ENCODE measurements around the gene P3H4.

P3H4 gene

DNA sequence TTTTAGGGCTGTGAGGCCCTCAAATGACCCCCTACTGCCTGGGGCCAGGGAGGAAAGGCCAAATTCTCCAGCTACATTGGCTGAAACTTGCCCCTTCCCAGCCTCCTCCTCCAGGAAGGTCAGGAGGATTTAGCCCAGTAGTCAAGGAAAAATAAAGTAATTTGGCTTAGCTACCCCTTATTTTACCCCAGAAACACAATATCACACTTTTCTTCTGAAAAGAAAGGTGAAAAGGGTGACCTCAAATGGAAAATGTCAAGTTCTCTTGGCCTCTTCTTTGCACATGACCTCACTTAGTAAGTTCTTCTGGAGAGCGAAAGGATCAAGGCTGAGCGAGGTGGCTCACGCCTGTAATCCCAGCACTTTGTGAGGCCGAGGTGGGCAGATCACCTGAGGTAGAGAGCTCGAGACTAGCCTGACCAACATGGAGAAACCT, 17.2 kb downstream of the P3H4 start:
- Histone ChIP-seq H3K4me3 (replicated peaks; ENCODE audit: insufficient read depth, low read length) (no peak overlapping the region), H3K27me3 (ENCODE audit: insufficient read depth, poor library complexity, severe bottlenecking) (no peaks in the 10 kb centered on the region), H3K27ac (replicated peaks) (no peak overlapping the region)
- TF ChIP-seq, protein P1, sequence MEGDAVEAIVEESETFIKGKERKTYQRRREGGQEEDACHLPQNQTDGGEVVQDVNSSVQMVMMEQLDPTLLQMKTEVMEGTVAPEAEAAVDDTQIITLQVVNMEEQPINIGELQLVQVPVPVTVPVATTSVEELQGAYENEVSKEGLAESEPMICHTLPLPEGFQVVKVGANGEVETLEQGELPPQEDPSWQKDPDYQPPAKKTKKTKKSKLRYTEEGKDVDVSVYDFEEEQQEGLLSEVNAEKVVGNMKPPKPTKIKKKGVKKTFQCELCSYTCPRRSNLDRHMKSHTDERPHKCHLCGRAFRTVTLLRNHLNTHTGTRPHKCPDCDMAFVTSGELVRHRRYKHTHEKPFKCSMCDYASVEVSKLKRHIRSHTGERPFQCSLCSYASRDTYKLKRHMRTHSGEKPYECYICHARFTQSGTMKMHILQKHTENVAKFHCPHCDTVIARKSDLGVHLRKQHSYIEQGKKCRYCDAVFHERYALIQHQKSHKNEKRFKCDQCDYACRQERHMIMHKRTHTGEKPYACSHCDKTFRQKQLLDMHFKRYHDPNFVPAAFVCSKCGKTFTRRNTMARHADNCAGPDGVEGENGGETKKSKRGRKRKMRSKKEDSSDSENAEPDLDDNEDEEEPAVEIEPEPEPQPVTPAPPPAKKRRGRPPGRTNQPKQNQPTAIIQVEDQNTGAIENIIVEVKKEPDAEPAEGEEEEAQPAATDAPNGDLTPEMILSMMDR (IDR thresholded peaks at IDR 0.05; ENCODE audit: insufficient read depth, low read length): no peak
- TF ChIP-seq, protein P2, sequence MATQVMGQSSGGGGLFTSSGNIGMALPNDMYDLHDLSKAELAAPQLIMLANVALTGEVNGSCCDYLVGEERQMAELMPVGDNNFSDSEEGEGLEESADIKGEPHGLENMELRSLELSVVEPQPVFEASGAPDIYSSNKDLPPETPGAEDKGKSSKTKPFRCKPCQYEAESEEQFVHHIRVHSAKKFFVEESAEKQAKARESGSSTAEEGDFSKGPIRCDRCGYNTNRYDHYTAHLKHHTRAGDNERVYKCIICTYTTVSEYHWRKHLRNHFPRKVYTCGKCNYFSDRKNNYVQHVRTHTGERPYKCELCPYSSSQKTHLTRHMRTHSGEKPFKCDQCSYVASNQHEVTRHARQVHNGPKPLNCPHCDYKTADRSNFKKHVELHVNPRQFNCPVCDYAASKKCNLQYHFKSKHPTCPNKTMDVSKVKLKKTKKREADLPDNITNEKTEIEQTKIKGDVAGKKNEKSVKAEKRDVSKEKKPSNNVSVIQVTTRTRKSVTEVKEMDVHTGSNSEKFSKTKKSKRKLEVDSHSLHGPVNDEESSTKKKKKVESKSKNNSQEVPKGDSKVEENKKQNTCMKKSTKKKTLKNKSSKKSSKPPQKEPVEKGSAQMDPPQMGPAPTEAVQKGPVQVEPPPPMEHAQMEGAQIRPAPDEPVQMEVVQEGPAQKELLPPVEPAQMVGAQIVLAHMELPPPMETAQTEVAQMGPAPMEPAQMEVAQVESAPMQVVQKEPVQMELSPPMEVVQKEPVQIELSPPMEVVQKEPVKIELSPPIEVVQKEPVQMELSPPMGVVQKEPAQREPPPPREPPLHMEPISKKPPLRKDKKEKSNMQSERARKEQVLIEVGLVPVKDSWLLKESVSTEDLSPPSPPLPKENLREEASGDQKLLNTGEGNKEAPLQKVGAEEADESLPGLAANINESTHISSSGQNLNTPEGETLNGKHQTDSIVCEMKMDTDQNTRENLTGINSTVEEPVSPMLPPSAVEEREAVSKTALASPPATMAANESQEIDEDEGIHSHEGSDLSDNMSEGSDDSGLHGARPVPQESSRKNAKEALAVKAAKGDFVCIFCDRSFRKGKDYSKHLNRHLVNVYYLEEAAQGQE (IDR thresholded peaks at IDR 0.05; ENCODE audit: insufficient replicate concordance, low read depth): no peak
- TF ChIP-seq GABPA (IDR thresholded peaks at IDR 0.05; ENCODE audit: low read depth) (no peak), POLR2AphosphoS5 (IDR thresholded peaks at IDR 0.05; ENCODE audit: low read depth) (no peak), SPI1 (IDR thresholded peaks at IDR 0.05; ENCODE audit: borderline replicate concordance, low read depth) (no peak)
- no peak for DNase-seq (ENCODE audit: low read depth in 1 of 2, low spot score in 1 of 2)

DNA sequence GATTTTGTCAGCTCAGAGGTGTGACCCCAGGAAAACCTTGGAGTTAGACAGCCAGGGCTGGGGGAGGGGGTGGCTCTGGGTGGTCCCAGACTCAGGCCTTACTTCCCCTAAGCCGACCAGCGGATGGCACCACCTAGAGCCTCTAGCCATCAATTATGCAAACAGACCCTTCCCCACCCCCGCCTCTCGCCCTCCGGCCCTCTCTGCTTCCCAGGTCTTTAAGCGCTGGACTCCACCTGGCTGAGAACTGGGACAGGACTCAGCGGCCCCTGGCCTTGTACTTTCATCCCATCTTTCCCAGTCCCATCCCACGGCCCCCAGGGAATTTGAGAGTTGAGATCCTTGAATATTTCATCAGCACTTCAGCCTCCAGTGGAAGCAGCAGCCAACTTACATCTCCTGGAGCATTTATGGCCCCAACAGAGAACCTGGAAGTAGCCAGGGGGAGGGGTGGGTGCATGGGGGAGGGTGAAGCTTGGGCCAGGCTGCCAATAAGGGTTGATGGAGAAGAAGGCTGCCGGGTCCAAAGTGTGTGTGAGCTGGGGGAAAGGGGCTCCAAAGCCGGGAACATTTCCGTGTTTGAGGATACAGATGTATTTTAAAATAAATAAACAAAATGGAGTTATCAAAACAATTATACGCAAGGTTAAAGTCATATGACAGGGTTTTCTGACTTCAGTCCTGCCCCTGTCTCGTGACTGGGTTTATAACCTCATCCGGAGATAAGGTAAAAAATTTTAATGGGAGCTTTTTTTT, 17.8 kb downstream of the P3H4 start:
- Histone ChIP-seq H3K27me3 (ENCODE audit: insufficient read depth, poor library complexity, severe bottlenecking) (no peaks in the 10 kb centered on the region), H3K27ac (replicated peaks) (no peak overlapping the region)
- TF ChIP-seq, protein P1 (IDR thresholded peaks at IDR 0.05; ENCODE audit: insufficient read depth, low read length): no peak
- TF ChIP-seq, protein P2 (IDR thresholded peaks at IDR 0.05; ENCODE audit: insufficient replicate concordance, low read depth): no peak
- TF ChIP-seq GABPA (IDR thresholded peaks at IDR 0.05; ENCODE audit: low read depth) (no peak), POLR2AphosphoS5 (IDR thresholded peaks at IDR 0.05; ENCODE audit: low read depth) (no peak)

DNA sequence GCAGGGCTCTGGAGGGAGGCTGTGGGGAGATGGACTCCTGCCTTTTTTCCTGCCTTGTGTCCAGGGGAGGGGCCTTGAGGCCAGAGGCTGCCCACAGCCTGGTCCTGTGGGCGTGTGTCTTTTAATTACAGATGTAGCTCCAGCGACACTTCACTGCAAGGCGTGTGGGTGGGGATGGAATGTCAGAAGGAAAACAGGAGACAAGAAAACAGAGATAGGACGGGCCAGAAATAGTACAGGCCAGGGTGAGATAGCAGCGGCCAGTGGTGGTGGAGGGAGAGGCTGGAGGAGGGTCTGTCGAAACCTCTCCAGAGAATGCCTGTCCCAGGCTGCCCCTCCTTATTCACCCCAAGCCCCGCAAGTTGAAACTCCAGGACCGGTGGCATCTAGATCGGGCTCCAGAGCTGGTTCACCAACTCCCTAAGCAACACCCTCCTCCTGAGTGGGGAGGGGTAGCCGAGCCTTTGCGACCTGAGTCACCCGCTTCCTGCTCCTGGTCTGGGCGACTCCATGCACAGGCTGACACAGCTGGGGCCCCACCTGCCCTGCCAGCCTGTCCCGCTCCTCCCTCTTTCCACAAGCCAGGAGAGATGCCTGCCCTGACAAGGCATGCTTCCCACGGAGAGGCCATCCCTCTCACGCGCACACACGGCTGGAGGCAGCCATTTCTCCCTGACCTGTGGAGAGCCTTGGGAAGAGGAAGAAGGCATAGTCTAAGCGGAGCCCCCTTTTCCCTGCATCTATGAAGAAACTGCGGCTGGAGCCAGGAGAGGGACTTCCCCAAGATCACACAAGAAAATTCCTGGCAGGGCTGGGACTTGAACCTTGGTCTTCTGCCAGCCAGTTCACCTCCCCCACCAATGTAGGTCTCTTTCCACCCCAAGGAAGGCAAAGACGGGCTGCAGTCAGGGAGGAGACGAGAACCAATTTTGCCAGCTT, 18.6 kb downstream of the P3H4 start:
- DNase-seq (ENCODE audit: low read depth in 1 of 2, low spot score in 1 of 2): no peak
- Histone ChIP-seq H3K27me3 (ENCODE audit: insufficient read depth, poor library complexity, severe bottlenecking) (no peaks in the 10 kb centered on the region), H3K27ac (replicated peaks) (no peak overlapping the region), H3K4me3 (replicated peaks; ENCODE audit: insufficient read depth, low read length) (no peak overlapping the region)
- TF ChIP-seq POLR2AphosphoS5 (IDR thresholded peaks at IDR 0.05; ENCODE audit: low read depth) (no peak), SPI1 (IDR thresholded peaks at IDR 0.05; ENCODE audit: borderline replicate concordance, low read depth) (no peak), GABPA (IDR thresholded peaks at IDR 0.05; ENCODE audit: low read depth) (no peak)
- TF ChIP-seq, protein P2 (IDR thresholded peaks at IDR 0.05; ENCODE audit: insufficient replicate concordance, low read depth): no peak
- TF ChIP-seq, protein P1 (IDR thresholded peaks at IDR 0.05; ENCODE audit: insufficient read depth, low read length): no peak

More for the DNA sequence above, 17.8 kb downstream of the P3H4 start:
- no peak for DNase-seq (ENCODE audit: low read depth in 1 of 2, low spot score in 1 of 2)
- no peak overlapping the region for H3K4me3 ChIP-seq (replicated peaks; ENCODE audit: insufficient read depth, low read length)

Measured in HL-60 (cell line).